HL-60 (cell line): Measurements from ENCODE around the gene DDX59.

Experiments used
- CTCF ChIP-seq: IDR thresholded peaks from one replicate; pipeline ENCODE4 v1.5.1; 2011; ENCODE audit warnings: low read length, control low read depth, inconsistent platforms; ENCODE audit not compliant: insufficient read depth
- GABPA ChIP-seq: IDR thresholded peaks from 2 replicates; pipeline ENCODE4 v1.6.1; 2012; ENCODE audit warnings: low read depth

GRCh38 chr1:200671235-200671786, 1.6 kb upstream of the DDX59 start:
- no peak for TF ChIP-seq CTCF
- TF ChIP-seq GABPA, result no peak
